Measurements from ENCODE around the gene LRRC73.

DNA sequence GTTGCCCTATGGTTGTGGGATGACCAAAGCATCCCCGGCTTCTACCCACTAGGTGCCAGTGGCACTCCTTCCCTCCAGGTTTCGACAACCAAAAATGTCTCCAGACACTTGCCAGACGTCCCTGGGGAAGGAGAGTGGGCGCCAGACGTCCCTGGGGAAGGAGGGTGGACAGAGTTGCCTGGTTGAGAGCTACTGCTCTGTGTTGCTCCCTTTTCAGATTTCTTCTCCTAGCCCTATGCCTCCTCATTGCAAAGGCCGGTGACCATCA lies 13.1 kb downstream of the LRRC73 start:
- TF ChIP-seq ZNF24 (tag by site-specific recombination; IDR thresholded peaks at IDR 0.05) (no peak), ZNF211 (tag by site-specific recombination; IDR thresholded peaks at IDR 0.05; ENCODE audit: low read depth) (no peak), ZNF664 (tag by site-specific recombination; IDR thresholded peaks at IDR 0.05) (no peak), ZNF202 (tag by site-specific recombination; IDR thresholded peaks at IDR 0.05; ENCODE audit: borderline replicate concordance) (no peak), ZFP37 (tag by site-specific recombination; IDR thresholded peaks at IDR 0.05) (no peak), ZNF239 (tag by site-specific recombination; IDR thresholded peaks at IDR 0.05) (no peak)
- TF ChIP-seq, protein P1, sequence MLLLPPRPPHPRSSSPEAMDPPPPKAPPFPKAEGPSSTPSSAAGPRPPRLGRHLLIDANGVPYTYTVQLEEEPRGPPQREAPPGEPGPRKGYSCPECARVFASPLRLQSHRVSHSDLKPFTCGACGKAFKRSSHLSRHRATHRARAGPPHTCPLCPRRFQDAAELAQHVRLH (tag by site-specific recombination; IDR thresholded peaks at IDR 0.05), result no peak
- TF ChIP-seq, protein P2, sequence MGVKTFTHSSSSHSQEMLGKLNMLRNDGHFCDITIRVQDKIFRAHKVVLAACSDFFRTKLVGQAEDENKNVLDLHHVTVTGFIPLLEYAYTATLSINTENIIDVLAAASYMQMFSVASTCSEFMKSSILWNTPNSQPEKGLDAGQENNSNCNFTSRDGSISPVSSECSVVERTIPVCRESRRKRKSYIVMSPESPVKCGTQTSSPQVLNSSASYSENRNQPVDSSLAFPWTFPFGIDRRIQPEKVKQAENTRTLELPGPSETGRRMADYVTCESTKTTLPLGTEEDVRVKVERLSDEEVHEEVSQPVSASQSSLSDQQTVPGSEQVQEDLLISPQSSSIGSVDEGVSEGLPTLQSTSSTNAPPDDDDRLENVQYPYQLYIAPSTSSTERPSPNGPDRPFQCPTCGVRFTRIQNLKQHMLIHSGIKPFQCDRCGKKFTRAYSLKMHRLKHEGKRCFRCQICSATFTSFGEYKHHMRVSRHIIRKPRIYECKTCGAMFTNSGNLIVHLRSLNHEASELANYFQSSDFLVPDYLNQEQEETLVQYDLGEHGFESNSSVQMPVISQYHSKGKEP (tag by site-specific recombination; IDR thresholded peaks at IDR 0.05), result no peak
- TF ChIP-seq, protein P3, sequence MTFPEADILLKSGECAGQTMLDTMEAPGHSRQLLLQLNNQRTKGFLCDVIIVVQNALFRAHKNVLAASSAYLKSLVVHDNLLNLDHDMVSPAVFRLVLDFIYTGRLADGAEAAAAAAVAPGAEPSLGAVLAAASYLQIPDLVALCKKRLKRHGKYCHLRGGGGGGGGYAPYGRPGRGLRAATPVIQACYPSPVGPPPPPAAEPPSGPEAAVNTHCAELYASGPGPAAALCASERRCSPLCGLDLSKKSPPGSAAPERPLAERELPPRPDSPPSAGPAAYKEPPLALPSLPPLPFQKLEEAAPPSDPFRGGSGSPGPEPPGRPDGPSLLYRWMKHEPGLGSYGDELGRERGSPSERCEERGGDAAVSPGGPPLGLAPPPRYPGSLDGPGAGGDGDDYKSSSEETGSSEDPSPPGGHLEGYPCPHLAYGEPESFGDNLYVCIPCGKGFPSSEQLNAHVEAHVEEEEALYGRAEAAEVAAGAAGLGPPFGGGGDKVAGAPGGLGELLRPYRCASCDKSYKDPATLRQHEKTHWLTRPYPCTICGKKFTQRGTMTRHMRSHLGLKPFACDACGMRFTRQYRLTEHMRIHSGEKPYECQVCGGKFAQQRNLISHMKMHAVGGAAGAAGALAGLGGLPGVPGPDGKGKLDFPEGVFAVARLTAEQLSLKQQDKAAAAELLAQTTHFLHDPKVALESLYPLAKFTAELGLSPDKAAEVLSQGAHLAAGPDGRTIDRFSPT (tag by site-specific recombination; IDR thresholded peaks at IDR 0.05), result no peak
- TF ChIP-seq, protein P4, sequence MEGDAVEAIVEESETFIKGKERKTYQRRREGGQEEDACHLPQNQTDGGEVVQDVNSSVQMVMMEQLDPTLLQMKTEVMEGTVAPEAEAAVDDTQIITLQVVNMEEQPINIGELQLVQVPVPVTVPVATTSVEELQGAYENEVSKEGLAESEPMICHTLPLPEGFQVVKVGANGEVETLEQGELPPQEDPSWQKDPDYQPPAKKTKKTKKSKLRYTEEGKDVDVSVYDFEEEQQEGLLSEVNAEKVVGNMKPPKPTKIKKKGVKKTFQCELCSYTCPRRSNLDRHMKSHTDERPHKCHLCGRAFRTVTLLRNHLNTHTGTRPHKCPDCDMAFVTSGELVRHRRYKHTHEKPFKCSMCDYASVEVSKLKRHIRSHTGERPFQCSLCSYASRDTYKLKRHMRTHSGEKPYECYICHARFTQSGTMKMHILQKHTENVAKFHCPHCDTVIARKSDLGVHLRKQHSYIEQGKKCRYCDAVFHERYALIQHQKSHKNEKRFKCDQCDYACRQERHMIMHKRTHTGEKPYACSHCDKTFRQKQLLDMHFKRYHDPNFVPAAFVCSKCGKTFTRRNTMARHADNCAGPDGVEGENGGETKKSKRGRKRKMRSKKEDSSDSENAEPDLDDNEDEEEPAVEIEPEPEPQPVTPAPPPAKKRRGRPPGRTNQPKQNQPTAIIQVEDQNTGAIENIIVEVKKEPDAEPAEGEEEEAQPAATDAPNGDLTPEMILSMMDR (tag by site-specific recombination; IDR thresholded peaks at IDR 0.05), result no peak
- TF ChIP-seq, protein P5, sequence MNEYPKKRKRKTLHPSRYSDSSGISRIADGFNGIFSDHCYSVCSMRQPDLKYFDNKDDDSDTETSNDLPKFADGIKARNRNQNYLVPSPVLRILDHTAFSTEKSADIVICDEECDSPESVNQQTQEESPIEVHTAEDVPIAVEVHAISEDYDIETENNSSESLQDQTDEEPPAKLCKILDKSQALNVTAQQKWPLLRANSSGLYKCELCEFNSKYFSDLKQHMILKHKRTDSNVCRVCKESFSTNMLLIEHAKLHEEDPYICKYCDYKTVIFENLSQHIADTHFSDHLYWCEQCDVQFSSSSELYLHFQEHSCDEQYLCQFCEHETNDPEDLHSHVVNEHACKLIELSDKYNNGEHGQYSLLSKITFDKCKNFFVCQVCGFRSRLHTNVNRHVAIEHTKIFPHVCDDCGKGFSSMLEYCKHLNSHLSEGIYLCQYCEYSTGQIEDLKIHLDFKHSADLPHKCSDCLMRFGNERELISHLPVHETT (tag by site-specific recombination; IDR thresholded peaks at IDR 0.05), result no peak
- TF ChIP-seq, protein P6, sequence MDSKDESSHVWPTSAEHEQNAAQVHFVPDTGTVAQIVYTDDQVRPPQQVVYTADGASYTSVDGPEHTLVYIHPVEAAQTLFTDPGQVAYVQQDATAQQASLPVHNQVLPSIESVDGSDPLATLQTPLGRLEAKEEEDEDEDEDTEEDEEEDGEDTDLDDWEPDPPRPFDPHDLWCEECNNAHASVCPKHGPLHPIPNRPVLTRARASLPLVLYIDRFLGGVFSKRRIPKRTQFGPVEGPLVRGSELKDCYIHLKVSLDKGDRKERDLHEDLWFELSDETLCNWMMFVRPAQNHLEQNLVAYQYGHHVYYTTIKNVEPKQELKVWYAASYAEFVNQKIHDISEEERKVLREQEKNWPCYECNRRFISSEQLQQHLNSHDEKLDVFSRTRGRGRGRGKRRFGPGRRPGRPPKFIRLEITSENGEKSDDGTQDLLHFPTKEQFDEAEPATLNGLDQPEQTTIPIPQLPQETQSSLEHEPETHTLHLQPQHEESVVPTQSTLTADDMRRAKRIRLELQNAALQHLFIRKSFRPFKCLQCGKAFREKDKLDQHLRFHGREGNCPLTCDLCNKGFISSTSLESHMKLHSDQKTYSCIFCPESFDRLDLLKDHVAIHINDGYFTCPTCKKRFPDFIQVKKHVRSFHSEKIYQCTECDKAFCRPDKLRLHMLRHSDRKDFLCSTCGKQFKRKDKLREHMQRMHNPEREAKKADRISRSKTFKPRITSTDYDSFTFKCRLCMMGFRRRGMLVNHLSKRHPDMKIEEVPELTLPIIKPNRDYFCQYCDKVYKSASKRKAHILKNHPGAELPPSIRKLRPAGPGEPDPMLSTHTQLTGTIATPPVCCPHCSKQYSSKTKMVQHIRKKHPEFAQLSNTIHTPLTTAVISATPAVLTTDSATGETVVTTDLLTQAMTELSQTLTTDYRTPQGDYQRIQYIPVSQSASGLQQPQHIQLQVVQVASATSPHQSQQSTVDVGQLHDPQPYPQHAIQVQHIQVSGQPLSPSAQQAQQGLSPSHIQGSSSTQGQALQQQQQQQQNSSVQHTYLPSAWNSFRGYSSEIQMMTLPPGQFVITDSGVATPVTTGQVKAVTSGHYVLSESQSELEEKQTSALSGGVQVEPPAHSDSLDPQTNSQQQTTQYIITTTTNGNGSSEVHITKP (tag by site-specific recombination; IDR thresholded peaks at IDR 0.05), result no peak

Data from HEK293 (cell line).